Liver (tissue), 3 donors: ENCODE measurements around the gene ADARB1.

Source experiments
- CTCF ChIP-seq: fragments of 150-350 bp; IDR thresholded peaks from 2 replicates; pipeline ENCODE4 v1.5.1; 2017; ENCODE audit warnings: improper control_type of control experiment, low read depth, low read length; ENCODE audit not compliant: missing input control
- EGR1 ChIP-seq, 2 donors: IDR thresholded peaks; 2 replicates each; pipeline ENCODE4 v1.6.1; 2016 to 2018; ENCODE audit warnings: antibody characterized with exemption in 2 of 2, low read depth in 2 of 2
- JUND ChIP-seq, 2 donors: IDR thresholded peaks; 2 replicates each; pipeline ENCODE4 v1.6.1; 2016; ENCODE audit warnings: antibody characterized with exemption in 2 of 2
- RAD21 ChIP-seq, 2 donors: IDR thresholded peaks; 2 replicates each; pipeline ENCODE4 v1.6.1; 2016; ENCODE audit warnings: antibody characterized with exemption in 2 of 2, mild to moderate bottlenecking in 2 of 2
- RXRA ChIP-seq, 2 donors: IDR thresholded peaks; 2 replicates each; pipeline ENCODE4 v1.6.1; 2017 to 2018; ENCODE audit warnings: antibody characterized with exemption in 2 of 2, mild to moderate bottlenecking in 1 of 2
- SP1 ChIP-seq: IDR thresholded peaks from 2 replicates; pipeline ENCODE4 v1.6.1; 2018; ENCODE audit warnings: antibody characterized with exemption, mild to moderate bottlenecking
- ZBTB33 ChIP-seq: IDR thresholded peaks from 2 replicates; pipeline ENCODE4 v1.6.1; 2016; ENCODE audit warnings: antibody characterized with exemption
- TF ChIP-seq, protein P1 (sequence below): IDR thresholded peaks from 2 replicates; pipeline ENCODE4 v1.6.1; 2016; ENCODE audit warnings: antibody characterized with exemption
- donor health status: healthy.
- donor health status: healthy.

- TF ChIP-seq, protein P1, sequence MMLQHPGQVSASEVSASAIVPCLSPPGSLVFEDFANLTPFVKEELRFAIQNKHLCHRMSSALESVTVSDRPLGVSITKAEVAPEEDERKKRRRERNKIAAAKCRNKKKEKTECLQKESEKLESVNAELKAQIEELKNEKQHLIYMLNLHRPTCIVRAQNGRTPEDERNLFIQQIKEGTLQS = no peak
- TF ChIP-seq EGR1 (IDR thresholded peaks at IDR 0.05; ENCODE audit: low read depth in 2 of 2) (no peak), JUND (IDR thresholded peaks at IDR 0.05) (no peak), CTCF (no peak), RAD21 (IDR thresholded peaks at IDR 0.05) (no peak), SP1 (no peak), RXRA (IDR thresholded peaks at IDR 0.05) (no peak), ZBTB33 (no peak)
Measured at GRCh38 chr21:45122030-45122429, 47.6 kb downstream of the ADARB1 start.
